K562 (cell line): ENCODE measurements around the gene MTARC2. TPM values are rescaled to one million over a fixed set of nuclear protein-coding genes. Genes with fewer than 3 reads are reported as not detected.
A peak's percentile ranks its signal among the peaks of the same experiment; 100 is the strongest.

Source experiments
- ATAC-seq: fragments of 200-7000 bp; cut with Tn5 transposase; 3 replicates; pipeline ENCODE4 v1.9.1; 2020; ENCODE audit warnings: moderate library complexity
- BruUV-seq: library from RNA; stranded (reverse); fragments of 400-500 nt; replicated peaks from 2 replicates; lab custom pipeline; 2021; lab: Mats Ljungman, UMichigan
- CTCF ChIA-PET: fragments of 300-600 bp; formaldehyde crosslinking; extraction: SDS; loops from one replicate; lab custom pipeline; 2021; ENCODE audit warnings: low intra/inter-chr PET ratio; lab: Yijun Ruan, JAX
- POLR2A ChIA-PET: fragments of 300-600, 350-650 bp; sonication (Branson Sonifier 250); formaldehyde crosslinking; extraction: SDS; loops from one replicate; lab custom pipeline; 2021; ENCODE audit warnings: antibody characterized with exemption, inconsistent platforms; lab: Yijun Ruan, JAX
- DNase-seq, 4 experiments: peaks; one replicate each; pipeline versions ENCODE4 v3.0.0 to v3.0.0-alpha.2; 2011 to 2018; ENCODE audit warnings: low spot score in 3 of 4, mixed read lengths in 3 of 4; ENCODE audit errors: extremely low read depth in 1 of 4
- FAIRE-seq: peaks from 2 replicates; lab custom pipeline; 2011; peaks lifted over from hg19 to GRCh38; lab: Jason Lieb, UNC
- H2AFZ ChIP-seq: 2 replicates; pipeline ENCODE4 v1.6.0; 2011; ENCODE audit warnings: low read depth, low read length, control low read depth, inconsistent platforms
- H3K27ac ChIP-seq: fragments of 200-600 bp; 3 replicates; pipeline ENCODE4 v1.8.0; 2011; ENCODE audit warnings: low read depth, mild to moderate bottlenecking, control low read depth, inconsistent platforms, low read length, moderate library complexity, mixed read lengths; ENCODE audit errors: extremely low read depth
- H3K27me3 ChIP-seq, 2 experiments: fragments of 300-600 bp in 1 of 2; 2 replicates in 1 of 2; 3 replicates in 1 of 2; pipeline versions ENCODE4 v1.6.0 to v1.8.0; 2011; ENCODE audit warnings: inconsistent platforms in 2 of 2, low read length in 2 of 2, mild to moderate bottlenecking in 1 of 2, mixed read lengths in 1 of 2, moderate library complexity in 1 of 2; ENCODE audit not compliant: control insufficient read depth in 2 of 2, insufficient read depth in 2 of 2
- H3K36me3 ChIP-seq: fragments of 300-600 bp; 3 replicates; pipeline ENCODE4 v1.8.0; 2011; ENCODE audit warnings: mild to moderate bottlenecking, low read length, inconsistent platforms; ENCODE audit not compliant: control insufficient read depth, insufficient read depth
- H3K4me1 ChIP-seq, 2 experiments: fragments of 200-600 bp in 1 of 2; replicated peaks in 1 of 2; 2 replicates in 1 of 2; 3 replicates in 1 of 2; pipeline versions ENCODE4 v1.5.1 to v1.8.0; 2011; ENCODE audit warnings: inconsistent platforms in 2 of 2, low read length in 2 of 2, mild to moderate bottlenecking in 1 of 2, mixed read lengths in 1 of 2, moderate library complexity in 1 of 2; ENCODE audit not compliant: control insufficient read depth in 2 of 2, insufficient read depth in 2 of 2
- H3K4me2 ChIP-seq: 2 replicates; pipeline ENCODE4 v1.6.1; 2011; ENCODE audit warnings: low read length, control low read depth, inconsistent platforms, mixed read lengths; ENCODE audit not compliant: insufficient read depth
- H3K4me3 ChIP-seq: fragments of 200-600 bp; sonication (generic), shearing (Covaris generic); 2 replicates; pipeline ENCODE4 v1.5.1; 2016; ENCODE audit warnings: control low read depth, inconsistent platforms
- H3K79me2 ChIP-seq: fragments of 200-600 bp; 3 replicates; pipeline ENCODE4 v1.8.0; 2011; ENCODE audit warnings: low read length, inconsistent platforms; ENCODE audit not compliant: control insufficient read depth, insufficient read depth
- H3K9ac ChIP-seq, 2 experiments: 2 replicates each; pipeline versions ENCODE4 v1.6.0 to v1.6.1; 2011; ENCODE audit warnings: low read depth in 2 of 2, low read length in 2 of 2, control low read depth in 1 of 2, inconsistent platforms in 1 of 2, mild to moderate bottlenecking in 1 of 2, mixed read lengths in 1 of 2; ENCODE audit not compliant: insufficient read depth in 1 of 2
- H3K9me1 ChIP-seq: one replicate; pipeline ENCODE4 v1.6.0; 2011; ENCODE audit warnings: inconsistent platforms, mild to moderate bottlenecking, low read length, moderate library complexity; ENCODE audit not compliant: control insufficient read depth, insufficient read depth
- H3K9me3 ChIP-seq: replicated peaks from 2 replicates; pipeline ENCODE4 v1.5.1; 2011; ENCODE audit warnings: low read depth, low read length, inconsistent platforms; ENCODE audit not compliant: control insufficient read depth, insufficient read depth
- H4K20me1 ChIP-seq: replicated peaks from 2 replicates; pipeline ENCODE4 v1.6.1; 2011; ENCODE audit warnings: low read length, inconsistent platforms, mixed read lengths; ENCODE audit not compliant: control insufficient read depth, insufficient read depth
- C11orf30 ChIP-seq: fragments of 450-650 bp; IDR thresholded peaks from 2 replicates; pipeline ENCODE4 v1.6.1; 2016; ENCODE audit warnings: low read depth, mild to moderate bottlenecking
- HMGN3 ChIP-seq: IDR thresholded peaks from 2 replicates; pipeline ENCODE4 v1.6.1; 2011; ENCODE audit warnings: borderline replicate concordance, low read depth, mild to moderate bottlenecking, mixed read lengths, low read length; ENCODE audit not compliant: insufficient read length; ENCODE audit errors: extremely low read depth
- MAFF ChIP-seq: IDR thresholded peaks from 2 replicates; pipeline ENCODE4 v1.6.1; 2012; ENCODE audit warnings: low read length, improper control_type of control experiment
- MAFK ChIP-seq: IDR thresholded peaks from 2 replicates; pipeline ENCODE4 v1.6.1; 2011; ENCODE audit warnings: low read length, improper control_type of control experiment
- POLR2A ChIP-seq: fragments of 450-650 bp; conservative IDR thresholded peaks from 2 replicates; pipeline ENCODE4 v1.6.1; 2016
- ZNF316 ChIP-seq: fragments of 450-650 bp; IDR thresholded peaks from 2 replicates; pipeline ENCODE4 v1.6.1; 2016
- ZNF408 ChIP-seq: fragments of 250-450 bp; sonication (Bioruptor Pico); IDR thresholded peaks from 2 replicates; pipeline ENCODE4 v1.4.0; 2020; ENCODE audit warnings: low read depth, mild to moderate bottlenecking, moderate library complexity
- ZNF766 ChIP-seq: fragments of 200-800 bp; sonication (Bioruptor generic); conservative IDR thresholded peaks from 2 replicates; pipeline ENCODE4 v1.6.1; 2016; ENCODE audit warnings: missing genetic modification characterization, missing compliant biosample characterization
- ZNF785 ChIP-seq: fragments of 250-450 bp; sonication (Bioruptor Pico); IDR thresholded peaks from 2 replicates; pipeline ENCODE4 v1.4.0; 2020; ENCODE audit warnings: mild to moderate bottlenecking
- WGBS: fragments of 100-300 bp; shearing (Covaris generic); methylation state at CpG from one replicate; pipeline ENCODE4 v1.1.6; 2016; ENCODE audit warnings: low coverage, mixed read lengths; ENCODE audit not compliant: insufficient coverage; ENCODE audit errors: missing lambda C conversion rate; 5-methylcytosine and 5-hydroxymethylcytosine counted together
- in situ Hi-C: fragments of 300-500 bp; cut with MboI; formaldehyde crosslinking; loops from 4 replicates; pipeline ENCODE4 v1.15.0; 2018; ENCODE audit warnings: inconsistent platforms, mixed read lengths
- intact Hi-C: fragments of 100-400 bp; cut with micrococcal nuclease; formaldehyde crosslinking; loops from 2 replicates; pipeline ENCODE4 v1.14.2; 2022
- polyA plus RNA-seq, 8 experiments: library from polyadenylated mRNA; depleted of rRNA in 4 of 8; stranded (reverse) in 5 of 8; unstranded in 3 of 8; fragments of >200 nt; fragmentation: Nextera tagmentation in 2 of 8; fragmentation: Illumina TruSeq in 1 of 8; extraction: Ambion mirVana in 2 of 8; extraction: Trizol in 1 of 8; gene quantifications; 2 replicates each; pipeline versions ENCODE4 v1.2.1 to v1.2.3, GENCODE V29; 2011 to 2014; ENCODE audit warnings: inconsistent platforms in 1 of 8, missing spikeins in 1 of 8
- total RNA-seq, 7 experiments: library from RNA; depleted of rRNA in 6 of 7; stranded (reverse); fragments of >200 nt in 6 of 7; fragmentation: Illumina TruSeq in 2 of 7; extraction: Trizol in 2 of 7; gene quantifications; 2 replicates each; pipeline versions ENCODE4 v1.2.1 to v1.2.3, GENCODE V29; 2011 to 2021; ENCODE audit warnings: low replicate concordance in 1 of 7
- TF ChIP-seq, protein P1 (sequence below), 3 experiments: IDR thresholded peaks in 2 of 3; conservative IDR thresholded peaks in 1 of 3; 2 replicates each; pipeline ENCODE4 v1.5.1; 2011 to 2012; ENCODE audit warnings: low read length in 3 of 3, mild to moderate bottlenecking in 3 of 3, control low read depth in 2 of 3, improper control_type of control experiment in 1 of 3, inconsistent platforms in 1 of 3, low read depth in 1 of 3, mixed read lengths in 1 of 3, moderate library complexity in 1 of 3; ENCODE audit not compliant: insufficient read depth in 2 of 3
- TF ChIP-seq, protein P2 (sequence below): sonication (generic); formaldehyde crosslinking; IDR thresholded peaks from 2 replicates; pipeline ENCODE4 v1.9.0; 2022; ENCODE audit warnings: mild to moderate bottlenecking, missing genetic modification reagents
- TF ChIP-seq, protein P3 (sequence below), 2 experiments: fragments of 450-650 bp; conservative IDR thresholded peaks; 2 replicates each; pipeline ENCODE4 v1.6.1; 2017; ENCODE audit warnings: mild to moderate bottlenecking in 2 of 2, moderate library complexity in 2 of 2
- TF ChIP-seq, protein P4 (sequence below): fragments of 250-450 bp; sonication (Bioruptor Pico); IDR thresholded peaks from 2 replicates; pipeline ENCODE4 v1.9.0; 2021; ENCODE audit warnings: mild to moderate bottlenecking

Gene MTARC2
- total and polyA plus RNA-seq, 9 of the 15 experiments (the other 6 are each of a cell fraction or from before 2014, with no cell fraction given), result 0.03 to 0.35 TPM; not detected in 7

DNA sequence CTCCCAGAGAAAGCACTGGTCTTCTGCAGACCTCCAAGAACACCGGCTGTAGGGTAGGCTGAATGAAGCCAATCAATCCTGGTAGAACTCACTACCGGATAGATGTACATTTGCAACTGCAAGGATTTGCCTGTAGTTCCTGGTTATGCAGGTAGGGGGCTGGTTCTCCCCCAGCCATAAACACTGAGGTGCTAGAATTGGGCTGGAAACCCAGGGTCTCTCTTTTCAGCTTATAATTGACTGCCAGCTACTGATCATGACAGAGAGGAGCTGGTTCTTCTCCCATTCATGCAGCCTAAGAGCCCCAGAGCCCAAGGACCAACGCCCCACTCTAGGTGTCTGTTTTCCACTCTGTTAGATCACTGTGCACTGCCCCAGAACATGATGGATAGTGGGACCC is 21.5 kb upstream of the MTARC2 start:
- DNase-seq (peak; percentile 23 to 42 (median 36)), ATAC-seq (peak; percentile 74), FAIRE-seq (no peak)
- no peak overlapping the region for H2AFZ ChIP-seq
- no peaks in the 10 kb centered on the region for H3K4me1 ChIP-seq
- WGBS, result 2% methylated on average over 3 of the region's 3 CpGs
- CTCF ChIA-PET, result no interaction called here
- H3K27me3 ChIP-seq, result no peaks in the 10 kb centered on the region
- H3K36me3 ChIP-seq, result no peaks in the 10 kb centered on the region
- no TSS peak for BruUV-seq
- in situ Hi-C loops (no loop called here), intact Hi-C loops (no loop called here)
- POLR2A ChIA-PET, result interaction anchor here (0.6 to 0.7 kb wide), 2 partner anchors 23 to 76 kb away, joined by 3 read pairs; no protein-coding TSS in a partner anchor
- H3K79me2 ChIP-seq, result no peaks in the 10 kb centered on the region
- H3K9ac ChIP-seq, result no peak overlapping the region
- H3K27ac ChIP-seq, result no peak overlapping the region
- H3K9me3 ChIP-seq, result no peaks in the 10 kb centered on the region
- H3K4me3 ChIP-seq, result no peak overlapping the region
- no peaks in the 10 kb centered on the region for H4K20me1 ChIP-seq
- no peak overlapping the region for H3K4me2 ChIP-seq
- no peak for TF ChIP-seq ZNF785 (CRISPR knock-in tag)
- TF ChIP-seq, protein P1, sequence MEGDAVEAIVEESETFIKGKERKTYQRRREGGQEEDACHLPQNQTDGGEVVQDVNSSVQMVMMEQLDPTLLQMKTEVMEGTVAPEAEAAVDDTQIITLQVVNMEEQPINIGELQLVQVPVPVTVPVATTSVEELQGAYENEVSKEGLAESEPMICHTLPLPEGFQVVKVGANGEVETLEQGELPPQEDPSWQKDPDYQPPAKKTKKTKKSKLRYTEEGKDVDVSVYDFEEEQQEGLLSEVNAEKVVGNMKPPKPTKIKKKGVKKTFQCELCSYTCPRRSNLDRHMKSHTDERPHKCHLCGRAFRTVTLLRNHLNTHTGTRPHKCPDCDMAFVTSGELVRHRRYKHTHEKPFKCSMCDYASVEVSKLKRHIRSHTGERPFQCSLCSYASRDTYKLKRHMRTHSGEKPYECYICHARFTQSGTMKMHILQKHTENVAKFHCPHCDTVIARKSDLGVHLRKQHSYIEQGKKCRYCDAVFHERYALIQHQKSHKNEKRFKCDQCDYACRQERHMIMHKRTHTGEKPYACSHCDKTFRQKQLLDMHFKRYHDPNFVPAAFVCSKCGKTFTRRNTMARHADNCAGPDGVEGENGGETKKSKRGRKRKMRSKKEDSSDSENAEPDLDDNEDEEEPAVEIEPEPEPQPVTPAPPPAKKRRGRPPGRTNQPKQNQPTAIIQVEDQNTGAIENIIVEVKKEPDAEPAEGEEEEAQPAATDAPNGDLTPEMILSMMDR (IDR thresholded peaks at IDR 0.05 in 2 of 3, conservative IDR thresholded peaks at IDR 0.05 in 1 of 3; ENCODE audit: insufficient read depth in 2 of 3, low read depth in 1 of 3, low read length in 3 of 3), result peak; percentile 25 to 46 (median 36); a peak in 5 of 6 replicates
- H3K9me1 ChIP-seq, result no peaks in the 10 kb centered on the region

DNA sequence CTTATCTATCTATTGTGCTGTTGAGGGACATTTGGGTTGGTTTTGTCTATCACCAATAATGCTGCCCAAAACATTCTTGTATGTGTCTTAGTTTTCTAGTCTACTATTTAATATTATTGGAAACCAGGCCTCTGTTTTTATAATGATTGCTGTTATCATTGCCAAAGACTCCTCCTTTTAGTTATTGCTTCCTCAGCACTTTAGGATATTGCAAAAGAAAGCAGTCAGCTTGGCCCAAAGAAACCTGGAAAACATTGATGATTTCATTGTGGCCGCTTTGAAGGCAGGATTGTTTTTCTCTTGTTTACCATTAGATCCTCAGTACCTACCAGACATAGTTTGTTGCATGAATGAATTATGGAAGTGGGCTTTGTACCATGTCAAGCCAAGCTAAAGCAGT is 20.6 kb upstream of the MTARC2 start:
- Histone ChIP-seq H3K79me2 (no peaks in the 10 kb centered on the region), H4K20me1 (no peaks in the 10 kb centered on the region), H2AFZ (no peak overlapping the region), H3K9me3 (no peaks in the 10 kb centered on the region), H3K36me3 (no peaks in the 10 kb centered on the region), H3K4me3 (no peak overlapping the region), H3K4me2 (no peak overlapping the region), H3K4me1 (no peaks in the 10 kb centered on the region), H3K9ac (no peak overlapping the region), H3K27ac (no peak overlapping the region), H3K27me3 (no peaks in the 10 kb centered on the region), H3K9me1 (no peaks in the 10 kb centered on the region)
- no TSS peak for BruUV-seq
- WGBS, result 0% methylated on average over 1 of the region's 1 CpG
- no peak for ATAC-seq
- POLR2A ChIA-PET, result no interaction called here
- CTCF ChIA-PET, result no interaction called here
- DNase-seq, result no peak
- FAIRE-seq, result no peak
- in situ Hi-C loops, result no loop called here
- intact Hi-C loops, result no loop called here
- TF ChIP-seq, protein P2, sequence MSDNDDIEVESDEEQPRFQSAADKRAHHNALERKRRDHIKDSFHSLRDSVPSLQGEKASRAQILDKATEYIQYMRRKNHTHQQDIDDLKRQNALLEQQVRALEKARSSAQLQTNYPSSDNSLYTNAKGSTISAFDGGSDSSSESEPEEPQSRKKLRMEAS (CRISPR knock-in tag), result no peak
- TF ChIP-seq MAFF (peak; percentile 67), HMGN3 (no peak), ZNF766 (CRISPR knock-in tag) (no peak), MAFK (peak; percentile 34; the same call in 1 of the 2 replicates), POLR2A (no peak), C11orf30 (peak; percentile 44; the same call in 1 of the 2 replicates), ZNF316 (peak; percentile 60; the same call in 1 of the 2 replicates), ZNF408 (CRISPR knock-in tag) (no peak)
- TF ChIP-seq, protein P3, sequence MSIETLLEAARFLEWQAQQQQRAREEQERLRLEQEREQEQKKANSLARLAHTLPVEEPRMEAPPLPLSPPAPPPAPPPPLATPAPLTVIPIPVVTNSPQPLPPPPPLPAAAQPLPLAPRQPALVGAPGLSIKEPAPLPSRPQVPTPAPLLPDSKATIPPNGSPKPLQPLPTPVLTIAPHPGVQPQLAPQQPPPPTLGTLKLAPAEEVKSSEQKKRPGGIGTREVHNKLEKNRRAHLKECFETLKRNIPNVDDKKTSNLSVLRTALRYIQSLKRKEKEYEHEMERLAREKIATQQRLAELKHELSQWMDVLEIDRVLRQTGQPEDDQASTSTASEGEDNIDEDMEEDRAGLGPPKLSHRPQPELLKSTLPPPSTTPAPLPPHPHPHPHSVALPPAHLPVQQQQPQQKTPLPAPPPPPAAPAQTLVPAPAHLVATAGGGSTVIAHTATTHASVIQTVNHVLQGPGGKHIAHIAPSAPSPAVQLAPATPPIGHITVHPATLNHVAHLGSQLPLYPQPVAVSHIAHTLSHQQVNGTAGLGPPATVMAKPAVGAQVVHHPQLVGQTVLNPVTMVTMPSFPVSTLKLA (conservative IDR thresholded peaks at IDR 0.05), result no peak
- TF ChIP-seq, protein P4, sequence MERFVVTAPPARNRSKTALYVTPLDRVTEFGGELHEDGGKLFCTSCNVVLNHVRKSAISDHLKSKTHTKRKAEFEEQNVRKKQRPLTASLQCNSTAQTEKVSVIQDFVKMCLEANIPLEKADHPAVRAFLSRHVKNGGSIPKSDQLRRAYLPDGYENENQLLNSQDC (CRISPR knock-in tag), result no peak
